ENCODE data around the gene ANKRD40. TPM values are rescaled to one million over a fixed set of nuclear protein-coding genes. Genes with fewer than 3 reads are reported as not detected.

Gene ANKRD40
- total and polyA plus RNA-seq, 2 donors from 2014 or later = 15.8 to 37.6 TPM

- Histone ChIP-seq H3K9me3 (ENCODE audit: control insufficient read depth in 2 of 3, insufficient read depth in 1 of 3, low read length in 3 of 3) (no peaks in the 10 kb centered on the region), H3K4me1 (ENCODE audit: control insufficient read depth in 2 of 3, insufficient read depth in 2 of 3, low read depth in 1 of 3, low read length in 3 of 3) (peaks cover 3 to 40% (median 21%) of the 10 kb centered on the region in 3 donors), H3K27me3 (ENCODE audit: control insufficient read depth, insufficient read depth, low read length) (no peaks in the 10 kb centered on the region), H3K4me3 (ENCODE audit: low read length in 3 of 3) (peak overlapping the region in 2 of 3 donors; percentile 7 to 51), H3K36me3 (ENCODE audit: control insufficient read depth in 2 of 3, insufficient read depth in 3 of 3, low read length in 3 of 3) (no peaks in the 10 kb centered on the region), H3K9ac (ENCODE audit: low read length in 3 of 3) (peak overlapping the region in 1 of 3 donors; percentile 10), H3K27ac (ENCODE audit: low read depth in 2 of 2, low read length in 2 of 2) (peak overlapping the region in 1 of 2 donors; percentile 14)
- DNase-seq = no peak
- intact Hi-C loops (cut with DNase I) = no loop called here
- FAIRE-seq = no peak
- no peak for TF ChIP-seq CTCF (IDR thresholded peaks at IDR 0.05; ENCODE audit: borderline replicate concordance, extremely low read depth, insufficient read depth)
These were observed 15.0 kb upstream of the ANKRD40 start for GRCh38 chr17:50722746-50723145.

GRCh38 chr17:50721194-50722010 is 13.7 kb upstream of the ANKRD40 start:
- H3K36me3 ChIP-seq (ENCODE audit: control insufficient read depth in 2 of 3, insufficient read depth in 3 of 3, low read length in 3 of 3) = no peaks in the 10 kb centered on the region
- no peak overlapping the region for H3K27ac ChIP-seq (ENCODE audit: low read depth in 2 of 2, low read length in 2 of 2)
- peaks cover 3 to 38% (median 13%) of the 10 kb centered on the region in 3 donors for H3K4me1 ChIP-seq (ENCODE audit: control insufficient read depth in 2 of 3, insufficient read depth in 2 of 3, low read depth in 1 of 3, low read length in 3 of 3)
- H3K9ac ChIP-seq (ENCODE audit: low read length in 3 of 3) = peak overlapping the region in 2 of 3 donors; percentile 88 to 96
- H3K9me3 ChIP-seq (ENCODE audit: control insufficient read depth in 2 of 3, insufficient read depth in 1 of 3, low read length in 3 of 3) = no peaks in the 10 kb centered on the region
- no peak for TF ChIP-seq CTCF (IDR thresholded peaks at IDR 0.05; ENCODE audit: borderline replicate concordance, extremely low read depth, insufficient read depth)
- peak overlapping the region; percentile 84 to 93 (median 93) for H3K4me3 ChIP-seq (ENCODE audit: low read length in 3 of 3)
- no peaks in the 10 kb centered on the region for H3K27me3 ChIP-seq (ENCODE audit: control insufficient read depth, insufficient read depth, low read length)
- intact Hi-C loops (cut with DNase I) = no loop called here
- DNase-seq (peak in 1 of 5 donors; percentile 13), FAIRE-seq (no peak)

GRCh38 chr17:50719924-50720794 is 12.4 kb upstream of the ANKRD40 start:
- Histone ChIP-seq H3K27me3 (ENCODE audit: control insufficient read depth, insufficient read depth, low read length) (no peaks in the 10 kb centered on the region), H3K4me1 (ENCODE audit: control insufficient read depth in 2 of 3, insufficient read depth in 2 of 3, low read depth in 1 of 3, low read length in 3 of 3) (peaks cover 3 to 30% (median 8%) of the 10 kb centered on the region in 3 donors), H3K9ac (ENCODE audit: low read length in 3 of 3) (peak overlapping the region; percentile 88 to 97 (median 96)), H3K27ac (ENCODE audit: low read depth in 2 of 2, low read length in 2 of 2) (peak overlapping the region; percentile 98 to 100), H3K9me3 (ENCODE audit: control insufficient read depth in 2 of 3, insufficient read depth in 1 of 3, low read length in 3 of 3) (no peaks in the 10 kb centered on the region), H3K4me3 (ENCODE audit: low read length in 3 of 3) (peak overlapping the region; percentile 84 to 93 (median 93)), H3K36me3 (ENCODE audit: control insufficient read depth in 2 of 3, insufficient read depth in 3 of 3, low read length in 3 of 3) (no peaks in the 10 kb centered on the region)
- no peak for TF ChIP-seq CTCF (IDR thresholded peaks at IDR 0.05; ENCODE audit: borderline replicate concordance, extremely low read depth, insufficient read depth)
- no peak for FAIRE-seq
- intact Hi-C loops (cut with DNase I) = no loop called here
- DNase-seq = peak in 1 of 5 donors; percentile 25

Data from kidney (tissue), 14 donors.